Measurements from ENCODE around the gene CCNA2. TPM values are rescaled to one million over a fixed set of nuclear protein-coding genes. Genes with fewer than 3 reads are reported as not detected.

The CCNA2 gene
- total and polyA plus RNA-seq, 9 of the 15 experiments (the other 6 are each of a cell fraction or from before 2014, with no cell fraction given) = 37.1 to 197 (median 154) TPM

GRCh38 chr4:121818215-121818614, 5.5 kb downstream of the CCNA2 start:
- FAIRE-seq (no peak), DNase-seq (ENCODE audit: extremely low read depth in 1 of 4, low spot score in 3 of 4) (no peak), ATAC-seq (no peak)
- intact Hi-C loops (cut with micrococcal nuclease) = no loop called here
- Histone ChIP-seq H3K27me3 (ENCODE audit: control insufficient read depth in 2 of 2, insufficient read depth in 2 of 2, low read length in 2 of 2) (no peaks in the 10 kb centered on the region), H3K27ac (ENCODE audit: extremely low read depth, low read depth, low read length) (no peak overlapping the region), H3K4me3 (no peak overlapping the region), H3K79me2 (ENCODE audit: control insufficient read depth, insufficient read depth, low read length) (peaks cover 58% of the 10 kb centered on the region), H3K4me2 (ENCODE audit: insufficient read depth, low read length) (no peak overlapping the region), H4K20me1 (replicated peaks; ENCODE audit: control insufficient read depth, insufficient read depth, low read length) (peaks cover 7% of the 10 kb centered on the region; the same call in 1 of the 2 replicates), H3K36me3 (ENCODE audit: control insufficient read depth, insufficient read depth, low read length) (peaks cover 96% of the 10 kb centered on the region), H3K4me1 (replicated peaks in 1 of 2; ENCODE audit: control insufficient read depth in 2 of 2, insufficient read depth in 2 of 2, low read length in 2 of 2) (peaks cover 0 to 9% of the 10 kb centered on the region in 2 experiments; a peak in 3 of 5 replicates), H3K9ac (ENCODE audit: insufficient read depth in 1 of 2, low read depth in 2 of 2, low read length in 2 of 2) (no peak overlapping the region), H2AFZ (ENCODE audit: low read depth, low read length) (no peak overlapping the region), H3K9me3 (replicated peaks; ENCODE audit: control insufficient read depth, insufficient read depth, low read depth, low read length) (no peaks in the 10 kb centered on the region), H3K9me1 (ENCODE audit: control insufficient read depth, insufficient read depth, low read length) (no peaks in the 10 kb centered on the region)
- POLR2A ChIA-PET = interaction anchor here (0.6 to 1.2 kb wide), 3 partner anchors 9 to 18 kb away, joined by 3 read pairs; no protein-coding TSS in a partner anchor
- TF ChIP-seq RBFOX2 (IDR thresholded peaks at IDR 0.05; ENCODE audit: low read depth, low read length) = 0 out of 2 replicates have a peak, but pooled peaks have one; percentile 30
- no peak for TF ChIP-seq ELF2 (CRISPR knock-in tag; IDR thresholded peaks at IDR 0.05)
- TF ChIP-seq POLR2A (conservative IDR thresholded peaks at IDR 0.05) = 0 out of 2 replicates have a peak, but pooled peaks have one; percentile 30
- no peak for TF ChIP-seq ZFX (CRISPR knock-in tag; IDR thresholded peaks at IDR 0.05)
- peak; percentile 35 for TF ChIP-seq POLR2B (IDR thresholded peaks at IDR 0.05; ENCODE audit: low read depth, partially characterized antibody)
- TF ChIP-seq ZNF778 (CRISPR knock-in tag; IDR thresholded peaks at IDR 0.05) = no peak
- 0% methylated on average over 1 of the region's 1 CpG for WGBS (ENCODE audit: insufficient coverage, low coverage, missing lambda C conversion rate)
- in situ Hi-C loops (cut with MboI) = no loop called here
- BruUV-seq (replicated peaks) = no TSS peak
- CTCF ChIA-PET (ENCODE audit: low intra/inter-chr PET ratio) = no interaction called here

GRCh38 chr4:121817701-121818100, 6.0 kb downstream of the CCNA2 start:
- H3K9me1 ChIP-seq (ENCODE audit: control insufficient read depth, insufficient read depth, low read length) = no peaks in the 10 kb centered on the region
- peaks cover 98% of the 10 kb centered on the region for H3K36me3 ChIP-seq (ENCODE audit: control insufficient read depth, insufficient read depth, low read length)
- H3K4me1 ChIP-seq (replicated peaks in 1 of 2; ENCODE audit: control insufficient read depth in 2 of 2, insufficient read depth in 2 of 2, low read length in 2 of 2) = peaks cover 0 to 9% of the 10 kb centered on the region in 2 experiments; a peak in 2 of 5 replicates
- ChIA-PET POLR2A (interaction anchor here (0.6 to 2.0 kb wide), 4 partner anchors 9 to 18 kb away, joined by 3 to 7 read pairs (median 3); no protein-coding TSS in a partner anchor), CTCF (ENCODE audit: low intra/inter-chr PET ratio) (no interaction called here)
- no peak overlapping the region for H3K9ac ChIP-seq (ENCODE audit: insufficient read depth in 1 of 2, low read depth in 2 of 2, low read length in 2 of 2)
- TF ChIP-seq PHB (CRISPR knock-in tag; IDR thresholded peaks at IDR 0.05) (no peak), ZNF143 (CRISPR knock-in tag; IDR thresholded peaks at IDR 0.05) (no peak), USF2 (CRISPR knock-in tag; IDR thresholded peaks at IDR 0.05) (no peak), POLR2A (conservative IDR thresholded peaks at IDR 0.05) (peak; percentile 51), RBFOX2 (IDR thresholded peaks at IDR 0.05; ENCODE audit: low read depth, low read length) (peak; percentile 38; the same call in 1 of the 2 replicates), POLR2AphosphoS5 (IDR thresholded peaks at IDR 0.05; ENCODE audit: control insufficient read depth, insufficient read depth, low read depth, low read length) (peak; percentile 37; the same call in 1 of the 2 replicates)
- H2AFZ ChIP-seq (ENCODE audit: low read depth, low read length) = no peak overlapping the region
- WGBS (ENCODE audit: insufficient coverage, low coverage, missing lambda C conversion rate) = 76% methylated on average over 1 of the region's 1 CpG
- no peaks in the 10 kb centered on the region for H3K27me3 ChIP-seq (ENCODE audit: control insufficient read depth in 2 of 2, insufficient read depth in 2 of 2, low read length in 2 of 2)
- H3K9me3 ChIP-seq (replicated peaks; ENCODE audit: control insufficient read depth, insufficient read depth, low read depth, low read length) = no peaks in the 10 kb centered on the region
- FAIRE-seq (no peak), ATAC-seq (peak; percentile 4; the same call in 2 of the 3 replicates), DNase-seq (ENCODE audit: extremely low read depth in 1 of 4, low spot score in 3 of 4) (no peak)
- peaks cover 53% of the 10 kb centered on the region for H3K79me2 ChIP-seq (ENCODE audit: control insufficient read depth, insufficient read depth, low read length)
- H3K27ac ChIP-seq (ENCODE audit: extremely low read depth, low read depth, low read length) = no peak overlapping the region
- H3K4me2 ChIP-seq (ENCODE audit: insufficient read depth, low read length) = no peak overlapping the region
- intact Hi-C loops (cut with micrococcal nuclease) (no loop called here), in situ Hi-C loops (cut with MboI) (no loop called here)
- H3K4me3 ChIP-seq = no peak overlapping the region
- BruUV-seq (replicated peaks) = no TSS peak
- peaks cover 7% of the 10 kb centered on the region; the same call in 1 of the 2 replicates for H4K20me1 ChIP-seq (replicated peaks; ENCODE audit: control insufficient read depth, insufficient read depth, low read length)

All from K562 (cell line).